K562 (cell line): ENCODE results near the gene RAD23B. TPM values are rescaled to one million over a fixed set of nuclear protein-coding genes. Genes with fewer than 3 reads are reported as not detected.

ENCODE experiments used
- CBX2 ChIP-seq: fragments of 200-600 bp; sonication (generic); IDR thresholded peaks from one replicate; pipeline ENCODE4 v1.6.1; 2012; ENCODE audit warnings: mild to moderate bottlenecking, low read length, inconsistent platforms; ENCODE audit not compliant: insufficient read depth, poor library complexity, severe bottlenecking
- CTCF ChIP-seq, 3 experiments: IDR thresholded peaks in 2 of 3; conservative IDR thresholded peaks in 1 of 3; 2 replicates each; pipeline ENCODE4 v1.5.1; 2011 to 2012; ENCODE audit warnings: low read length in 3 of 3, mild to moderate bottlenecking in 3 of 3, control low read depth in 2 of 3, improper control_type of control experiment in 1 of 3, inconsistent platforms in 1 of 3, low read depth in 1 of 3, mixed read lengths in 1 of 3, moderate library complexity in 1 of 3; ENCODE audit not compliant: insufficient read depth in 2 of 3
- JUN ChIP-seq, 2 experiments: sonication (generic) in 1 of 2; formaldehyde crosslinking in 1 of 2; IDR thresholded peaks; 2 replicates each; pipeline versions ENCODE4 v1.6.1 to v1.8.0; 2012 to 2022; ENCODE audit warnings: borderline replicate concordance in 2 of 2, mild to moderate bottlenecking in 2 of 2, improper control_type of control experiment in 1 of 2, low read depth in 1 of 2, low read length in 1 of 2, missing genetic modification reagents in 1 of 2
- KAT7 ChIP-seq: sonication (generic); formaldehyde crosslinking; IDR thresholded peaks from 2 replicates; pipeline ENCODE4 v1.8.0; 2022; ENCODE audit warnings: missing genetic modification reagents, mild to moderate bottlenecking, borderline replicate concordance
- MAFK ChIP-seq: IDR thresholded peaks from 2 replicates; pipeline ENCODE4 v1.6.1; 2011; ENCODE audit warnings: low read length, improper control_type of control experiment
- MTF1 ChIP-seq: fragments of 250-450 bp; sonication (Bioruptor Pico); IDR thresholded peaks from 2 replicates; pipeline ENCODE4 v1.9.0; 2021; ENCODE audit warnings: moderate library complexity, mild to moderate bottlenecking, inconsistent platforms, borderline replicate concordance
- NCOR1 ChIP-seq: fragments of 450-650 bp; IDR thresholded peaks from 2 replicates; pipeline ENCODE4 v1.6.1; 2016; ENCODE audit warnings: mild to moderate bottlenecking, moderate library complexity
- POLR2B ChIP-seq: fragments of 450-650 bp; IDR thresholded peaks from 2 replicates; pipeline ENCODE4 v1.6.1; 2018; ENCODE audit warnings: low read depth; ENCODE audit not compliant: partially characterized antibody
- POLR2G ChIP-seq: fragments of 200-400 bp; formaldehyde crosslinking; IDR thresholded peaks from 2 replicates; pipeline ENCODE4 v1.6.1; 2017; ENCODE audit warnings: low read depth, mild to moderate bottlenecking, antibody characterized with exemption, low read length, moderate library complexity
- POLR2H ChIP-seq: IDR thresholded peaks from 2 replicates; pipeline ENCODE4 v1.6.1; 2016; ENCODE audit warnings: missing genetic modification characterization, low read depth, mild to moderate bottlenecking, control low read depth, missing compliant biosample characterization, moderate library complexity
- PTBP1 ChIP-seq: fragments of 200-400 bp; formaldehyde crosslinking; IDR thresholded peaks from 2 replicates; pipeline ENCODE4 v1.6.1; 2017; ENCODE audit warnings: low read depth, low read length
- RBM34 ChIP-seq: fragments of 200-400 bp; formaldehyde crosslinking; IDR thresholded peaks from 2 replicates; pipeline ENCODE4 v1.6.1; 2018; ENCODE audit warnings: low read length, borderline replicate concordance; ENCODE audit not compliant: insufficient read depth
- SRSF7 ChIP-seq: fragments of 200-400 bp; formaldehyde crosslinking; optimal IDR thresholded peaks from 2 replicates; pipeline ENCODE3; 2017; ENCODE audit warnings: mild to moderate bottlenecking, low read depth, low read length
- TEAD4 ChIP-seq, 2 experiments: sonication (generic) in 1 of 2; formaldehyde crosslinking in 1 of 2; IDR thresholded peaks; 2 replicates each; pipeline versions ENCODE4 v1.6.1 to v1.8.0; 2012 to 2022; ENCODE audit warnings: borderline replicate concordance in 1 of 2, inconsistent platforms in 1 of 2, low read length in 1 of 2, mild to moderate bottlenecking in 1 of 2, missing genetic modification reagents in 1 of 2
- TSC22D4 ChIP-seq: fragments of 450-650 bp; IDR thresholded peaks from 2 replicates; pipeline ENCODE4 v1.6.1; 2016; ENCODE audit warnings: missing genetic modification characterization, missing biosample characterization, control low read depth
- ZNF124 ChIP-seq: sonication (generic); formaldehyde crosslinking; IDR thresholded peaks from 2 replicates; pipeline ENCODE4 v1.8.1; 2022; ENCODE audit warnings: missing genetic modification reagents
- ZNF445 ChIP-seq: fragments of 250-450 bp; sonication (Bioruptor Pico); IDR thresholded peaks from 2 replicates; pipeline ENCODE4 v1.4.0; 2020; ENCODE audit warnings: low read depth, mild to moderate bottlenecking, moderate library complexity
- ZNF695 ChIP-seq: fragments of 450-650 bp; formaldehyde crosslinking; IDR thresholded peaks from 2 replicates; pipeline ENCODE4 v1.4.0; 2020; ENCODE audit warnings: mild to moderate bottlenecking, moderate library complexity
- polyA plus RNA-seq, 8 experiments: library from polyadenylated mRNA; depleted of rRNA in 4 of 8; stranded (reverse) in 5 of 8; unstranded in 3 of 8; fragments of >200 nt; fragmentation: Nextera tagmentation in 2 of 8; fragmentation: Illumina TruSeq in 1 of 8; extraction: Ambion mirVana in 2 of 8; extraction: Trizol in 1 of 8; gene quantifications; 2 replicates each; pipeline versions ENCODE4 v1.2.1 to v1.2.3, GENCODE V29; 2011 to 2014; ENCODE audit warnings: inconsistent platforms in 1 of 8, missing spikeins in 1 of 8
- total RNA-seq, 7 experiments: library from RNA; depleted of rRNA in 6 of 7; stranded (reverse); fragments of >200 nt in 6 of 7; fragmentation: Illumina TruSeq in 2 of 7; extraction: Trizol in 2 of 7; gene quantifications; 2 replicates each; pipeline versions ENCODE4 v1.2.1 to v1.2.3, GENCODE V29; 2011 to 2021; ENCODE audit warnings: low replicate concordance in 1 of 7
- TF ChIP-seq, protein P1 (sequence below), 3 experiments: fragments of 200-800 bp in 1 of 3; fragments of 250-450 bp in 1 of 3; fragments of 450-650 bp in 1 of 3; sonication (Bioruptor Pico) in 1 of 3; sonication (Bioruptor generic) in 1 of 3; formaldehyde crosslinking in 1 of 3; IDR thresholded peaks; 2 replicates each; pipeline versions ENCODE4 v1.6.1 to v1.8.0; 2016 to 2022; ENCODE audit warnings: mild to moderate bottlenecking in 2 of 3, missing genetic modification characterization in 2 of 3, missing compliant biosample characterization in 1 of 3, moderate library complexity in 1 of 3
- TF ChIP-seq, protein P2 (sequence below): fragments of 450-650 bp; IDR thresholded peaks from one replicate; pipeline ENCODE4 v1.6.1; 2018; ENCODE audit warnings: mild to moderate bottlenecking, moderate library complexity; ENCODE audit not compliant: partially characterized antibody

RAD23B gene
- total and polyA plus RNA-seq, 9 of the 15 experiments (the other 6 are each of a cell fraction or from before 2014, with no cell fraction given): 14.5 to 184 (median 114) TPM

DNA sequence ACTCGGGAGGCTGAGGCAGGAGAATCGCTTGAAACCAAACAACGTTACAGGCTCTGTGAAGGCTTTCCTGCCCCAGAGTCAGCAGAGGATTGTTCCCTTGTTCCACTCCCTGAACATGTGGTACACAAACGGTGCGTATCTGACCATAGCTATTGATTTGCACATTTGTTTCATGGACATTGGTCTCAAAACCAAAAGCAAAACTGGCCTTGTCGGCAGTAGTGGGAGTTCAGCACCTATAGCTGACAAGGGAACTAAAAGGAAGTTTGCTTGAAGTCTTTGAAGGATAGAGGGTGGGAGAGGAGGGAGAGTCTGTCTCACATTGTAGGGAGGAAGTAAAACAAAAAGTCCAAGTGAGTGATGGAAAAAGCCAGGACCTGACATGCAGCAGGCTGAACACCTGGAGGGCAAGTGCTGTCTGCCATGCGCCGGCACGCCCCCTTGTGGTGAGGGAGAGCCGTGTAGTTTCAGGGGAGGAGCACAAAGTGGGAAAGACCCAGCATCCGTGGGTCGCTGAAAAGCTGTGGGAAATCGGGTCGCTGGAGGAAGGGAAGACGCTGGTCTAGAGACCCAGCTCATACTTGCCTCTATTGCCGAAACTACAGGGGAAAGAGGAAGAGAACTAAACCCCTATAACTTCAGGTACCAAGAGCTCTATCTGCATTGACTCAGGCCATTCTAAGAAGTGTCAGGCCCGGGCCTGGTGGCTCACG is 58.0 kb downstream of the RAD23B start (continued):
- TF ChIP-seq, protein P1, sequence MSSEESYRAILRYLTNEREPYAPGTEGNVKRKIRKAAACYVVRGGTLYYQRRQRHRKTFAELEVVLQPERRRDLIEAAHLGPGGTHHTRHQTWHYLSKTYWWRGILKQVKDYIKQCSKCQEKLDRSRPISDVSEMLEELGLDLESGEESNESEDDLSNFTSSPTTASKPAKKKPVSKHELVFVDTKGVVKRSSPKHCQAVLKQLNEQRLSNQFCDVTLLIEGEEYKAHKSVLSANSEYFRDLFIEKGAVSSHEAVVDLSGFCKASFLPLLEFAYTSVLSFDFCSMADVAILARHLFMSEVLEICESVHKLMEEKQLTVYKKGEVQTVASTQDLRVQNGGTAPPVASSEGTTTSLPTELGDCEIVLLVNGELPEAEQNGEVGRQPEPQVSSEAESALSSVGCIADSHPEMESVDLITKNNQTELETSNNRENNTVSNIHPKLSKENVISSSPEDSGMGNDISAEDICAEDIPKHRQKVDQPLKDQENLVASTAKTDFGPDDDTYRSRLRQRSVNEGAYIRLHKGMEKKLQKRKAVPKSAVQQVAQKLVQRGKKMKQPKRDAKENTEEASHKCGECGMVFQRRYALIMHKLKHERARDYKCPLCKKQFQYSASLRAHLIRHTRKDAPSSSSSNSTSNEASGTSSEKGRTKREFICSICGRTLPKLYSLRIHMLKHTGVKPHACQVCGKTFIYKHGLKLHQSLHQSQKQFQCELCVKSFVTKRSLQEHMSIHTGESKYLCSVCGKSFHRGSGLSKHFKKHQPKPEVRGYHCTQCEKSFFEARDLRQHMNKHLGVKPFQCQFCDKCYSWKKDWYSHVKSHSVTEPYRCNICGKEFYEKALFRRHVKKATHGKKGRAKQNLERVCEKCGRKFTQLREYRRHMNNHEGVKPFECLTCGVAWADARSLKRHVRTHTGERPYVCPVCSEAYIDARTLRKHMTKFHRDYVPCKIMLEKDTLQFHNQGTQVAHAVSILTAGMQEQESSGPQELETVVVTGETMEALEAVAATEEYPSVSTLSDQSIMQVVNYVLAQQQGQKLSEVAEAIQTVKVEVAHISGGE (CRISPR knock-in tag; IDR thresholded peaks at IDR 0.05): no peak
- TF ChIP-seq POLR2B (no peak), POLR2H (tag) (no peak), SRSF7 (no peak), KAT7 (no peak), MTF1 (CRISPR knock-in tag) (no peak), ZNF124 (CRISPR knock-in tag) (no peak), MAFK (no peak), NCOR1 (no peak), POLR2G (0 out of 2 replicates have a peak, but pooled peaks have one; percentile 32), JUN (IDR thresholded peaks at IDR 0.05; ENCODE audit: borderline replicate concordance, low read depth, low read length) (no peak), JUN (CRISPR knock-in tag; IDR thresholded peaks at IDR 0.05; ENCODE audit: borderline replicate concordance) (no peak), ZNF445 (CRISPR knock-in tag) (no peak), RBM34 (no peak), PTBP1 (no peak), CBX2 (no peak), TSC22D4 (tag) (no peak), ZNF695 (CRISPR knock-in tag) (no peak), TEAD4 (IDR thresholded peaks at IDR 0.05; ENCODE audit: low read length) (0 out of 2 replicates have a peak, but pooled peaks have one; percentile 11), TEAD4 (CRISPR knock-in tag; IDR thresholded peaks at IDR 0.05; ENCODE audit: borderline replicate concordance) (no peak), CTCF (IDR thresholded peaks at IDR 0.05 in 2 of 3, conservative IDR thresholded peaks at IDR 0.05 in 1 of 3; ENCODE audit: insufficient read depth in 2 of 3, low read depth in 1 of 3, low read length in 3 of 3) (peak; percentile 84 to 94 (median 88))
- TF ChIP-seq, protein P2, sequence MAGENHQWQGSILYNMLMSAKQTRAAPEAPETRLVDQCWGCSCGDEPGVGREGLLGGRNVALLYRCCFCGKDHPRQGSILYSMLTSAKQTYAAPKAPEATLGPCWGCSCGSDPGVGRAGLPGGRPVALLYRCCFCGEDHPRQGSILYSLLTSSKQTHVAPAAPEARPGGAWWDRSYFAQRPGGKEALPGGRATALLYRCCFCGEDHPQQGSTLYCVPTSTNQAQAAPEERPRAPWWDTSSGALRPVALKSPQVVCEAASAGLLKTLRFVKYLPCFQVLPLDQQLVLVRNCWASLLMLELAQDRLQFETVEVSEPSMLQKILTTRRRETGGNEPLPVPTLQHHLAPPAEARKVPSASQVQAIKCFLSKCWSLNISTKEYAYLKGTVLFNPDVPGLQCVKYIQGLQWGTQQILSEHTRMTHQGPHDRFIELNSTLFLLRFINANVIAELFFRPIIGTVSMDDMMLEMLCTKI: no peak
